GM21367 (cell line): ENCODE measurements around the gene RIPOR2.
"Not testable (repeated sequence)": the region's sequence is repeated elsewhere in the genome, so short reads cannot be mapped to it uniquely, and the experiment has no call there.

ENCODE experiments used
- ATAC-seq: cut with Tn5 transposase; IDR thresholded peaks from one replicate; pipeline ENCODE4 v1.9.1; 2021; ENCODE audit not compliant: unreplicated experiment

RIPOR2 gene

GRCh38 chr6:24951811-24952299 is 16.1 kb upstream of the RIPOR2 start:
- no peak for ATAC-seq

GRCh38 chr6:24950218-24950941 is 14.6 kb upstream of the RIPOR2 start:
- ATAC-seq, result no peak

DNA sequence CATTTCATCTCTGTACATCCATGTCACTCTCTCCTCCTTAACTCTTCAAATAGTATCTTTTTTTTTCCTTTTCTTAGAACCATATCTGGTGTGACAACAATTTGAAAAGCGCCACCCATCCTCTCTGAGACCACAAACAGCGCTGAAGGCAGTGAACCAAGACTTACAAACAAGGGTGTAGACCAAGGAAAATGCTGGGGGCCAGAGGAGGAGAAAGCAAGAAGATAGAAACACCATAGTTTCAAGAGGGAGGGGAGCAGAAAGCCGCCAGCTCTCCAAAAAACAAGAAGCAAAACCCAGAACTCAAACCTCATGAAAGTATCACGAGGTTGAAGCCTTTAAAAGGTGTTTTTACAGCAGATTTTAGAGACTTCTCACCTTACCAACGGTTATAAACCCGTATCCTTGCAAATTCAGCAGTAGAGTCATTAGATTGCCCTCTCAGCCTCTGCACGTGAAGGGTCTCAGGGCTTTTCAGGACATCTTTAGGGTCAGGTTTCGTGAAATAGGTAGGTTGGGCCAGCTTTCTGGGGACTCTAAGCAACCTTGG is 13.3 kb upstream of the RIPOR2 start:
- ATAC-seq, result peak; percentile 92

DNA sequence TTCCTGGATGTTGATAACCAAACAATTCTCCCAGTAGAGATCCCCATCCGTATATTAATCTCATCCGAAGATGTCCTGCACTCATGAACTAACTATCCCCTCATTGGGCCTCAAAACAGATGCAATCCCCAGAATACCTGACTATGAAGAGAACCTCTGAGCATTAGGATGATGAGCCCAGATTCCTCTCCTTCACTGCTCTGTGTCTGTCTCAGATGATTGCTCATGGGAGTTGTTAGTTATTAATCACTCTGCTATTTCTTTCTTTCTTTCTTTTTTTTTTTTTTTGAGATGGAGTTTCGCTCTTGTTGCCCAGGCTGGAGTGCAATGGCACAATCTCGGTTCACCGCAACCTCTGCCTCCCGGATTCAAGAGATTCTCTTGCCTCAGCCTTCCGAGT is 12.5 kb upstream of the RIPOR2 start:
- ATAC-seq, result not testable (repeated sequence)

DNA sequence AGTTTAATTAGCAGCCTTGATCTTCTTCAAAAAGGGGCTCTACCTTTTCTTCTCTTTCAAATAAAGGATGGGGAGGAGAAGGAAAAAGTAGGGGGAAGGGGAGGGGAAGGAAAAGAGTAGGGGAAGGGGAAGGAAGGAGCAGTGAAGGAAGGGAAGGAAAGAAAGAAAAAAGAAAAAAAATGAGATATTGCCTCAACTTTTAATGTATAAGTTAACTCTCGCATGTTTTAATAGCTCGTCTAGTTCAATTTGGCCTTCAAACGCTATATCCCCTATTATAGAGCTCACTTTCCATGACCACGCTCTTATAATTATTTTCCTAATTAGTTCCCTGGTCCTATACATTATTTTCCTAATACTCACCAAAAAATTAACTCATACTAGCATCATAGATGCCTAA is 11.9 kb upstream of the RIPOR2 start:
- ATAC-seq, result no peak

DNA sequence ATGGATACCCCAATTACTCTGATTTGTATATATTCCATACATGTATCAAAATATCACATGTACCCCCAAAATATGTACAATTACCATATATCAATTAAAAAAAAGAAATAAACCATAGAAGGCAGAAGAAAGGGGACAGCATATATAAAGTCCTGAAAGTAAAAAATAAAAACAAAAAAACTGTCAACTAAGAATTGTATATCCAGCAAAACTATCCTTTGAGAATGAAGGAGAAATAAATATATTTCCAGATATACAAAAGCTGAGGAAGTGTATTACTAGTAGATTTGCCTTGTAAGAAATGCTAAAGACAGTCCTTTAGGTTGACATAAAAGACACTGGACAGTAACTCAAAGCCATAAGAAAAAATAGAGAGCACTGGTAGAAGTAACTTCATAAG is 9.3 kb upstream of the RIPOR2 start:
- no peak for ATAC-seq

DNA sequence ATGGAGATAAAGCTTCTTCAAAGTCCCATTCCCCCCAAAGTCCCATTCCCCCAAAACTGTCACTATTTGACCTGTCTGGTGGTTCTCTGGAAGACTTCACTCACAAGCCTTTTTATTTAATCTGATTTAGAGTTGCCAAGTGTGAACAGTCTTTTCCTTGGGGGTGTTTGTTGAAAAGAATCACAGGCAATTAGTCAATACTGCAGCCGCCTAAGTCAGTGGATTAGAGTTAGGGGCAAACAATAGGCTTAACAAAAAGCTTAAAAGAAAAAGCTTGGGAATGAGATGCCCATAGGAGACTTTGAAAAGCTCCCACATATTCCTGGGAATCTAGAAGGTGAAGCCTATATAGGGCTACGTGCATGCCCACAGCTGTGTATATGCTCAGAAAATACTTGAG is 8.0 kb upstream of the RIPOR2 start:
- ATAC-seq, result no peak

- ATAC-seq, result no peak
Measured at GRCh38 chr6:24940311-24940917, 4.7 kb upstream of the RIPOR2 start.

- peak; percentile 70 for ATAC-seq
Measured at GRCh38 chr6:24936641-24937317, 1.0 kb upstream of the RIPOR2 start.

DNA sequence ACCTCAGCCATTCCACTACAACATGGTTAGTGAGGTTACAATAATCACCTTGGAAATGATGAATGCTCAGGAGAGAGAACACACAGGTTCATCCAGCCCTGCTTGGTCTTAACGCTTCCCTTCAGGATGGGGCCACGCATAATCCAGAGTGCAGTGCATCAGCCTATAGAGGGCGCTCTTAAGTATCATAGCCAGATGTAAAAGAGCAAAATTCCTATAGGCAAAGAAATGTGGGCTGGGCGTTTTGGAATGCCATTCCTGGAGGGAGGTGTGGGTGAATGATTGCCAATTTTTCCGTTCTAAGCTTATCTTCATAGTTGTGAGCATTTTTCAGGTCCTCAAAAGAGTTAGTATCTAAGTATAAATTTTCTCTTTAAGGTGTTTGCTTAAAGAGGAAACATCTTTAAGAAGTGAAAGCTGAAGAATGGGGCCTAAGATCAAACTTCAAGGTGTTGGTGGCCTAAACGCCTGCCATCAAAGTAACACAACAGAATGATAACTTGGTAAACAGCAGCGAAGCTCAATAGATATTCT is 1.8 kb downstream of the RIPOR2 start:
- ATAC-seq, result no peak

- ATAC-seq, result no peak
Measured at GRCh38 chr6:24933266-24933665, 2.5 kb downstream of the RIPOR2 start.

- no peak for ATAC-seq
Measured at GRCh38 chr6:24932832-24933231, 2.9 kb downstream of the RIPOR2 start.

GRCh38 chr6:24931718-24932691 is 3.8 kb downstream of the RIPOR2 start:
- no peak for ATAC-seq

DNA sequence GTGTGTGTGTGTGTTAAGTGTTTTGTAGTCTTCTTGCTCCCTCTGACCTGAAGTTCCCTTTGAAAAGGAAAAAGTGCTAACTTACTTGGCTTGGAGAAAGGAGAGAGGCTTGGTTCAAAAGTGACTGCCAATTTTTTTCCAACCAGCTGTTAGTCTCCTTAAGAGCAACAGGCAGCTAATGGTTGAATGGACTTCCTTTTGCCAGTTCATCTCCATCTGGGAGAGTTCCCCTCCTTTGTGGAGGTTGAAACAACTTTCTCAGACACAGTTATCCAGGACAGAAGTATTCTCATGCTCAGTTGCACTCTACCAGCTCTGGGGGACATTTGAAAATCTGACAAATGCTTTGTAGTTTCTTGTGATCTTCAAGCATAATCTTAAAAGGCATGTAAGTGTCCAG is 4.5 kb downstream of the RIPOR2 start:
- ATAC-seq, result no peak

- ATAC-seq, result no peak
Measured at GRCh38 chr6:24930431-24930871, 5.3 kb downstream of the RIPOR2 start.

DNA sequence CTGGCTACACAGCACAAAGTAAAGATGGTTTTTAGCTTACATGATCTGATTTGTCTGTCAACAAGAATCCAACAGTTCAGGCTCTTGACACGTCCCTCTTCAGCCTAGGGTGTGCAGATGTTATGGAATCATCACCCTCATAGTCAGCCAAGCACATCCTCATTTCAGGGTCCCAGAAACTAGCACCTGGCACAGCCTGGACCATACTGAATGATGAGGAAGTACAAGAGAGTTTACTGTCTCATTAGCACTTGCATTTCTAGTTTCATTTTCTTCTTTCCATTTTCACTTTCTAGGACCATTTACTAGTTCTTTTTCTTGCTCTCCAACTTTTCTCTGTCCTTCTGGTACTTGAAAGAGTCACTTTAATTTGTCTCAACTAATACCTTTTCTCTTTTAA is 6.5 kb downstream of the RIPOR2 start:
- ATAC-seq, result peak; percentile 24

- no peak for ATAC-seq
Measured at GRCh38 chr6:24927985-24928745, 7.6 kb downstream of the RIPOR2 start.

DNA sequence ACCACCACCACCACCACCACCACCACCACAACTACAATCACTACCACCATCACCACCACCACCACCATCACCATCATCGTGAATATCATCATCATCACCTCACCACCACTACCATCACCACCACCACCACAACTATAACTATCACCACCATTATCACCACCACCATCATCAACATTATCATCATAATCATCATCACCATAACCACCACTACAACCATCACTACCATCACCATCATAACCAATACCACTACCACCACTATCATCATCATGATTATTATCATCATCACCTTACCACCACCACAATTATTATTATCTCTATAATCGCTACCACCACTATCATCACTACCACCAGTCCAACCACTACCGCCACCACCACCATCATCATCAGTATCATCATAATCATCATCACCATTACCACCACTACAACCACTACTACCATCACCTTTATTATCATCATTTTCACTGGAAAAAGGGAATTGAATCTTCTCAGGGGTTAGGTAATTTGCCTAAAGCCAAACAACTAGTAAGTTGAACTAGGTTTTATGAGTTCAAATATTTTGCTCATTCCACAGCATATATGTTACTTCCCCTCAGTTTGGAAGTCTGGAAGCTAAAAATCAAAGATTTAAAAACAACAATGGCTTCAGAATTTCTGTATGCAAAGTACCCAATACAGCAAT is 8.3 kb downstream of the RIPOR2 start:
- no peak for ATAC-seq

GRCh38 chr6:24926647-24927046 is 9.1 kb downstream of the RIPOR2 start:
- ATAC-seq, result not testable (repeated sequence)
